ENCODE results near the gene FAM111A. TPM values are rescaled to one million over a fixed set of nuclear protein-coding genes. Genes with fewer than 3 reads are reported as not detected.
A peak's percentile ranks its signal among the peaks of the same experiment; 100 is the strongest.

The FAM111A gene
- total and polyA plus RNA-seq, 9 of the 15 experiments (the other 6 are each of a cell fraction or from before 2014, with no cell fraction given) = 14.8 to 30.6 (median 20.1) TPM

DNA sequence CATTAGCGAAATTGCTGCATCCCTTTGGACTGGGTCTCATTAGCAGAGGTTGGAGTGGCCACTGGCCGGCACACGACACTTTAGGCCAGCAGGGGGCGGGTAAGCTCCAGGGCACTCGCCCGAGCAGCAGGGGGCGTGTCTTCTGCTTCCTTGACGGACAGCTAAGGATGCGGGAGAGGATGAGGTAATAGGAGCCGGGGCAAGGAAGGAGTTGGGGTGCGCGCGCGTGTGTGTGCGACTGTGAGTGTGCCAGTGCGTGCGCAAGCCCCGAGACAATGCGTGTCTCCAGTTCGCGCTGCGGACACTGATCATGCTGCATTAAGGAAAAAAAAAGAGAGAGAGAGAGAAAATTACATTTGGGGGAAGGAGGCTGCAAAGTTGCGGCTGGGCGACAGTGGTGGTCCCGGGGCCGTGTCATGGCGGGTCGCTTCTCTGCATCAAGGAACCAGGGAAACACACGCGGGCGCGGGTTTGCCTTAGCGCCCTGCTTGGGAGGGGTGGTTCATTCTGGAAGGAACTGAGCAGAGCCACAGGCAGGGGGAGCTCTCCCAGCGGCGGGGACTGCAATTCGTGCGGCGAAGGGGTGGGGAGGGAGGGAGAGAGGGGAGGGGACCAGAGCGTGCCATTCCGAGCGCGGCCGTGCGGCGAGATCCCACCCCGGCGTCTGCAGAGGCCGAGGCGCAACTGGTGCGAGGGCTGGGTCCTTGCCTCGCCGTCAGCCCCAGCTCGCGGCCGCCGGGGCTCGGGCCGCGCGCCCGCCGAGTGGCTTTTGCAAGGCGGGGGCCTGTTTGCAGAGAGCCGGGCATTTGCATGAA is 29.1 kb downstream of the FAM111A start, which contains the start of gene DTX4 (continued):
- TF ChIP-seq TEAD2 (tag; IDR thresholded peaks at IDR 0.05) (no peak), LEF1 (IDR thresholded peaks at IDR 0.05) (no peak), SPI1 (IDR thresholded peaks at IDR 0.05; ENCODE audit: borderline replicate concordance, low read depth, low read length) (peak; percentile 50; the same call in 1 of the 2 replicates), SMARCA4 (IDR thresholded peaks at IDR 0.05) (peak; percentile 58; the same call in 1 of the 2 replicates), WHSC1 (IDR thresholded peaks at IDR 0.05; ENCODE audit: low read length) (no peak), GTF2F1 (IDR thresholded peaks at IDR 0.05; ENCODE audit: low read depth, low read length) (no peak), POLR3A (IDR thresholded peaks at IDR 0.05; ENCODE audit: borderline replicate concordance, extremely low read depth, insufficient read depth, insufficient read length) (no peak), ELF2 (CRISPR knock-in tag; IDR thresholded peaks at IDR 0.05) (no peak), POLR2AphosphoS5 (IDR thresholded peaks at IDR 0.05; ENCODE audit: control insufficient read depth, insufficient read depth, low read depth, low read length) (no peak), NELFE (IDR thresholded peaks at IDR 0.05; ENCODE audit: insufficient read depth, insufficient read length) (no peak), POLR2AphosphoS2 (IDR thresholded peaks at IDR 0.05; ENCODE audit: low read length) (no peak), SRF (CRISPR knock-in tag; IDR thresholded peaks at IDR 0.05) (no peak), SRSF7 (optimal IDR thresholded peaks at IDR 0.05; ENCODE audit: low read depth, low read length) (no peak), CEBPB (tag; IDR thresholded peaks at IDR 0.05) (peak; percentile 87), PRPF4 (IDR thresholded peaks at IDR 0.05; ENCODE audit: insufficient read depth, low read depth, low read length, poor library complexity, severe bottlenecking) (no peak), ZNF408 (CRISPR knock-in tag; IDR thresholded peaks at IDR 0.05; ENCODE audit: low read depth) (no peak), CBX1 (IDR thresholded peaks at IDR 0.05; ENCODE audit: low read depth) (no peak), MIER1 (IDR thresholded peaks at IDR 0.05; ENCODE audit: low read depth) (peak; percentile 40; the same call in 1 of the 2 replicates), U2AF1 (optimal IDR thresholded peaks at IDR 0.05; ENCODE audit: low read depth, low read length) (no peak), BDP1 (IDR thresholded peaks at IDR 0.05; ENCODE audit: insufficient read depth, insufficient read length) (no peak), ZFPM2 (CRISPR knock-in tag; IDR thresholded peaks at IDR 0.05) (no peak), RBM39 (optimal IDR thresholded peaks at IDR 0.05; ENCODE audit: low read depth, low read length) (no peak), ZNF551 (CRISPR knock-in tag; IDR thresholded peaks at IDR 0.05) (no peak), SMARCC2 (IDR thresholded peaks at IDR 0.05; ENCODE audit: low read depth) (no peak)
- TF ChIP-seq, protein P1, sequence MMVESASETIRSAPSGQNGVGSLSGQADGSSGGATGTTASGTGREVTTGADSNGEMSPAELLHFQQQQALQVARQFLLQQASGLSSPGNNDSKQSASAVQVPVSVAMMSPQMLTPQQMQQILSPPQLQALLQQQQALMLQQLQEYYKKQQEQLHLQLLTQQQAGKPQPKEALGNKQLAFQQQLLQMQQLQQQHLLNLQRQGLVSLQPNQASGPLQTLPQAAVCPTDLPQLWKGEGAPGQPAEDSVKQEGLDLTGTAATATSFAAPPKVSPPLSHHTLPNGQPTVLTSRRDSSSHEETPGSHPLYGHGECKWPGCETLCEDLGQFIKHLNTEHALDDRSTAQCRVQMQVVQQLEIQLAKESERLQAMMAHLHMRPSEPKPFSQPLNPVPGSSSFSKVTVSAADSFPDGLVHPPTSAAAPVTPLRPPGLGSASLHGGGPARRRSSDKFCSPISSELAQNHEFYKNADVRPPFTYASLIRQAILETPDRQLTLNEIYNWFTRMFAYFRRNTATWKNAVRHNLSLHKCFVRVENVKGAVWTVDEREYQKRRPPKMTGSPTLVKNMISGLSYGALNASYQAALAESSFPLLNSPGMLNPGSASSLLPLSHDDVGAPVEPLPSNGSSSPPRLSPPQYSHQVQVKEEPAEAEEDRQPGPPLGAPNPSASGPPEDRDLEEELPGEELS (CRISPR knock-in tag; IDR thresholded peaks at IDR 0.05; ENCODE audit: borderline replicate concordance) = no peak
- TF ChIP-seq, protein P2, sequence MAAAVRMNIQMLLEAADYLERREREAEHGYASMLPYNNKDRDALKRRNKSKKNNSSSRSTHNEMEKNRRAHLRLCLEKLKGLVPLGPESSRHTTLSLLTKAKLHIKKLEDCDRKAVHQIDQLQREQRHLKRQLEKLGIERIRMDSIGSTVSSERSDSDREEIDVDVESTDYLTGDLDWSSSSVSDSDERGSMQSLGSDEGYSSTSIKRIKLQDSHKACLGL (CRISPR knock-in tag; IDR thresholded peaks at IDR 0.05; ENCODE audit: borderline replicate concordance, poor library complexity, severe bottlenecking) = no peak
- TF ChIP-seq, protein P3, sequence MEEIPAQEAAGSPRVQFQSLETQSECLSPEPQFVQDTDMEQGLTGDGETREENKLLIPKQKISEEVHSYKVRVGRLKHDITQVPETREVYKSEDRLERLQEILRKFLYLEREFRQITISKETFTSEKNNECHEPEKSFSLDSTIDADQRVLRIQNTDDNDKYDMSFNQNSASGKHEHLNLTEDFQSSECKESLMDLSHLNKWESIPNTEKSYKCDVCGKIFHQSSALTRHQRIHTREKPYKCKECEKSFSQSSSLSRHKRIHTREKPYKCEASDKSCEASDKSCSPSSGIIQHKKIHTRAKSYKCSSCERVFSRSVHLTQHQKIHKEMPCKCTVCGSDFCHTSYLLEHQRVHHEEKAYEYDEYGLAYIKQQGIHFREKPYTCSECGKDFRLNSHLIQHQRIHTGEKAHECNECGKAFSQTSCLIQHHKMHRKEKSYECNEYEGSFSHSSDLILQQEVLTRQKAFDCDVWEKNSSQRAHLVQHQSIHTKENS (CRISPR knock-in tag; IDR thresholded peaks at IDR 0.05) = no peak
